T follicular helper cell (primary cell): Measurements from ENCODE around the gene EFCAB7.
"Not testable (repeated sequence)": the region's sequence is repeated elsewhere in the genome, so short reads cannot be mapped to it uniquely, and the experiment has no call there.

Experiments
- DNase-seq: peaks from one replicate; pipeline ENCODE4 v3.0.0-alpha.2; 2020; ENCODE audit warnings: low read depth

The EFCAB7 gene

DNA sequence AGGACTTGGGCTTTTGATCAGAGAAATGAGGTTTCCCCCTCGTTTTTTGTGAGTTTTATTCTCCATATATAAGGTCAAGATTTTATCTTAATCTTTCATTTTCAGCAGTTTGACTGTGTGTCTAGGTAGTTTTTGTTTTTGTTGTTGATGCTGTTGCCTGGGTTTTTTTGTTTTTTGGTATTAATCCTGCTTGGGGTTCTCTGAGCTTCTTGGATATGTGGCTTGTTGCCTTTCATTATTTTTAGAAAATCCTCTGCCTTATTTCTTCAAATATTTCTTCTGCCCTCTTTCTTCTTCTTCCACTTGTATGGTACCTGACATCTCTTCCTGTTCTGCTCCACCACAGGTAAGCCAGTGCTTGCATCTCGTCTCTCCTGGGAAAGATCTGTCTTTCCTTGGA lies 25.0 kb downstream of the EFCAB7 start:
- no peak for DNase-seq

DNA sequence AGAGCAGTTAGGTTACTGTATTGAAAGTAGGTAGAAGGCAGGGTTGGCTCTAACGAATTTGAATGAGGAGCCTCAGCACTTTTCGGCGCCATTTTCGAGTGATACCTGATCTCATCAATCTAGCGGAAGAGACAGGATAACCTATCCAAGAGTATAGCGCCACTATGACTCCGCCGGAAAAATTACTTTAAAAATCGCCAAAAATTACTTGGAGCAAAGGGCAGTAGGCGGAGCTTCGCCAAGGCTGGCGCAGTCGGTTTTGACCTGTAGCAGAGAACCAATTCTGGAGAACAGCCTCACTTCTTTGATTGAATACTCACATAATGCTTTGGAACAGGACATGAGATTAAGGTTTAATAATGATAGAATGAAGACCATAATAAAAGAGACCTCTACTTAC lies 25.6 kb downstream of the EFCAB7 start:
- DNase-seq: no peak

- DNase-seq: no peak
Measured at GRCh38 chr1:63555480-63555879, 32.2 kb downstream of the EFCAB7 start.

- DNase-seq: no peak
Measured at GRCh38 chr1:63557365-63557987, 34.2 kb downstream of the EFCAB7 start.

GRCh38 chr1:63559357-63559756 lies 36.0 kb downstream of the EFCAB7 start:
- DNase-seq: no peak

DNA sequence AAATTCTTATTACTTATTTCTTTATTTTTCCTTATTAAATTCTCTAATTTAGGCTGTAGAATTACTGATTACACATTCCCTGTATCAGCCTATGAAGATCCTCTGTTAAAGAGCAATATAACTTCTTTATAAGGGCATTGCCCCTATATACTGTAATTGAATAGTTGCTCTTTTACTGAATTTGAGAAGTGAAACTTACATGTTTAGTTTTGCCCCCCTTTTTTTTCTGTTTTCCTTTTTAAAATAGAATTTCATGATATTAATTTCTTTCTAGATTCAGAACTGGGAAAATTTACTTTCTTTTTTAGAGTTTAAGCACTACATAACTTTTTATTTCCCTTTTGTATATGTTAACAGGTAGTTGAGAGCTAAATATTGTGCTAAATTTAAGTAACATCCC lies 40.4 kb downstream of the EFCAB7 start:
- no peak for DNase-seq

GRCh38 chr1:63569068-63569467 lies 45.7 kb downstream of the EFCAB7 start:
- DNase-seq: no peak

- no peak for DNase-seq
Measured at GRCh38 chr1:63569640-63570316, 46.5 kb downstream of the EFCAB7 start.

GRCh38 chr1:63572686-63573085 lies 49.4 kb downstream of the EFCAB7 start:
- not testable (repeated sequence) for DNase-seq

DNA sequence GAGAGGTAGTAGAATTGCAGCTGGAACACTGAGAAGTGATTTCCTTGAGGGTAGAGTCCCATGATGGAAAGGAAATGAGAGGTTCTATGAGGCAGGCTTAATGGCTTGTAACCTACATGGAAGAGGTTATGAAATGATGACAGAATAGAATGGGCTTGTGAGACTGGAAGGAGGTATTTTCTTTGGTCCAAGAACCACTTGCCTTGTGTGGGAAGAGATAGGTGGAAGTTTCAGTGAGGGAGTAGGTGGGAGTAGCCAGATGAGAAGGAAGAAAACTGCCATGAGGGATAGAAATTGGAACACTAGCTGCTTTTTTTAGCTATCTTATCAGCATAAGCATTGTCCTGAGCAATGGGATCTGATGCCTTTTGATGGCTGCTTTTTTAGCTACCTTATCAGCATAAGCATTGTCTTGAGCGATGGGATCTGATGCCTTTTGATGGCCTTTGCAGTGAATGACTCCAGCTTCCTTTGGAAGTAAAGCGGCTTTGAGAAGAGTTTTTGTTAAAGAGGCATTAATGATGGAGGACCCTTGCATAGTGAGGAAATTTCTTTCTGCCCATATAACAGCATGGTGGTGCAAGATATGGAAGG lies 51.0 kb downstream of the EFCAB7 start:
- DNase-seq: not testable (repeated sequence)

DNA sequence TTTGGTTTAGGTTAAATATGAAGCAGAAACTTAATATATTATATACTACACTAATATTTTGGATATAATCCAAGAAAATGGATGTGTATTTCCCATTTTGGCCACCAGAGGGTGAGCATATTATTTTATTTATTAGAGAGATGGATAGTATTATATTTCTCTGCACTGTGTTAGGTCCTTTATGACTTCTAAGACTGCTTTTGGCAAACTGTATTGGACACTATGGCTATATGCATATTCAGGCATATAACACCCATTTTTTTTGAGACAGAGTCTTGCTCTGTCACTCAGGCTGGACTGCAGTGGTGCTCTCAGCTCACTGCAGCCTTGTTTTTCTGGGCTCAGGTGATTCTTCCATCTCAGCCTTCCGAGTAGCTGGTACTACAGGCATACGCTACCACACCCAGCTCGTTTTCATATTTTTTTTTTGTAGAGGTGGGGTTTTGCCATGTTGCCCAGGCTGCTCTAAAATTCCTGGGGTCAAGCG lies 52.1 kb downstream of the EFCAB7 start:
- no peak for DNase-seq

GRCh38 chr1:63586326-63586725 lies 63.0 kb downstream of the EFCAB7 start:
- not testable (repeated sequence) for DNase-seq

DNA sequence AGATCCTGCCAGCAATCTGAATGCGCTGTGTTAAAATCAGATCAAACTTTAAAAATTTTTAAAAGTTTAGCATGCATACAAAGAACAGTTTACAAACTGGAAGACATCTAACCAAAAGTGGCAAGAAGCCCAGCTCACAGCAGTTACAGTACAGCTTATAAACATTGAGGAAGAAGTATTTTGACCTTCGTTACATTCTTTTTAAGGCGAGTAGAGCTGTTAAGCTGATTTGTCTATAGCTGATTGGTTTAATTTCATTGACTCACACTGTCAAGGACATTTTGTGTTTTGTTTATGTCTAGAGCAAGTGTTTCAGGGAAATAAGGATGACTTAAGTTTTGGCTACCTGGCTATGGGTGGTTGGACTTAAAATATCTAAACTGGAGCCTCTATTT lies 66.8 kb downstream of the EFCAB7 start:
- no peak for DNase-seq

- no peak for DNase-seq
Measured at GRCh38 chr1:63592536-63593302, 69.4 kb downstream of the EFCAB7 start.

GRCh38 chr1:63593303-63593885 lies 70.1 kb downstream of the EFCAB7 start, which contains the start of gene PGM1:
Gene PGM1, plus strand, starts transcription at chr1:63593411. Its CDS starts 78 bp downstream, at chr1:63593489.
- DNase-seq: peak; percentile 60

- DNase-seq: peak; percentile 64
Measured at GRCh38 chr1:63593886-63594605, 70.7 kb downstream of the EFCAB7 start.

DNA sequence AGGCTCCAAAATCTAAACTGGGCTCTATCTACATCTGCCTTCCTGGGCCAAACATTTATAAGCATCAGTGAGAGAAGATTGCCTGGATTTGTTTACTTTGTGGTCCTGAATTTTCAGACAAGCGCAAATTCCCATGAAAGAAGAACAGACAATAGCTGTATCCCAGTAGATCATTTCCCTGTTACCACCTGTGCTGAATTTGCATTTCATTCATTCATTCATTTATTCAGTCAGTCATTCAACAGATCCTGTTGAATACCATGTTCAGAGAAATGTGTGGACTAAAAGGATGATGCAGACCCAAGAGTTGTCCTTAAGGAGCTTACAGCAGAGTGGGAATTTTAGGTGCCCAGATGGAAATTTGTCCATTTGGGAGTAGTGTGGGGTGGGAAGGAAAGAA lies 72.1 kb downstream of the EFCAB7 start:
- DNase-seq: no peak

- no peak for DNase-seq
Measured at GRCh38 chr1:63599799-63600198, 76.5 kb downstream of the EFCAB7 start.

DNA sequence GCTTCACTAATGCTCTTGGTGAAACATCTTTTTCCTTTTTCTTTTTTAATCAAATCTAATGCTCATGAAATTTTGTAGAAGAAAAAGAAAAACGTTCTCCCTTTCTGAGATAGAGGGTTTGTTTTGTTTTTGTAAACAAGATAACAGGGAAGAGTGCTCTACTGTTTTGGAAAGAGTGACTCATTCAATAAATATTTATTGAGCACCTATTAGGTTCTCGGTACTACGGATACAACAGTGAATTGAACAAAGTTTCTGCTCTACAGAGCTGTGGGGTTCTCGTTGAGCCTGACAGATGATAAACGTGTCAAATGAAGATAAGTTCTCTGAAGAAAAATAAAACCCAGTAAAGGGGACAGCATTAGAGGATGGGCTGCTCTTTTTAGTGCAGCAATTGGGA lies 76.9 kb downstream of the EFCAB7 start:
- no peak for DNase-seq

- DNase-seq: no peak
Measured at GRCh38 chr1:63601061-63601460, 77.7 kb downstream of the EFCAB7 start.

- no peak for DNase-seq
Measured at GRCh38 chr1:63601463-63601862, 78.1 kb downstream of the EFCAB7 start.
